Subcutaneous abdominal adipose tissue (tissue), 5 donors: ENCODE measurements around the gene SECISBP2.
"Not testable (repeated sequence)": the region's sequence is repeated elsewhere in the genome, so short reads cannot be mapped to it uniquely, and the experiment has no call there.

Experiments
- H3K27ac ChIP-seq: one replicate; pipeline ENCODE4 v1.7.0; 2013; ENCODE audit warnings: low read depth, mild to moderate bottlenecking, inconsistent platforms, low read length, moderate library complexity
- H3K27me3 ChIP-seq, 5 donors: one replicate each; pipeline ENCODE4 v1.7.0; 2013; ENCODE audit warnings: low read length in 5 of 5, inconsistent platforms in 1 of 5; ENCODE audit not compliant: control insufficient read depth in 5 of 5, insufficient read depth in 4 of 5
- H3K36me3 ChIP-seq, 5 donors: one replicate each; pipeline ENCODE4 v1.7.0; 2013; ENCODE audit warnings: low read length in 5 of 5; ENCODE audit not compliant: control insufficient read depth in 5 of 5, insufficient read depth in 5 of 5
- H3K4me1 ChIP-seq, 5 donors: one replicate each; pipeline ENCODE4 v1.7.0; 2013; ENCODE audit warnings: low read length in 5 of 5, mild to moderate bottlenecking in 3 of 5, moderate library complexity in 1 of 5; ENCODE audit not compliant: control insufficient read depth in 5 of 5, insufficient read depth in 5 of 5
- H3K4me3 ChIP-seq, 5 donors: one replicate each; pipeline ENCODE4 v1.7.0; 2013; ENCODE audit warnings: low read length in 5 of 5, low read depth in 1 of 5
- H3K9ac ChIP-seq, 5 donors: one replicate each; pipeline ENCODE4 v1.7.0; 2013; ENCODE audit warnings: low read length in 5 of 5, mild to moderate bottlenecking in 4 of 5, moderate library complexity in 3 of 5
- H3K9me3 ChIP-seq, 5 donors: one replicate each; pipeline ENCODE4 v1.7.0; 2013; ENCODE audit warnings: low read length in 5 of 5; ENCODE audit not compliant: control insufficient read depth in 5 of 5
- donor health status: healthy.
- donor health status: healthy.
- donor health status: healthy.
- donor health status: healthy.
- donor health status: healthy.

The SECISBP2 gene

GRCh38 chr9:89368978-89369377, 50.7 kb downstream of the SECISBP2 start:
- Histone ChIP-seq H3K4me3 (no peak overlapping the region), H3K27me3 (peaks cover 0 to 4% (median 0%) of the 10 kb centered on the region in 5 donors), H3K27ac (no peak overlapping the region), H3K9me3 (no peaks in the 10 kb centered on the region), H3K4me1 (peaks cover 0 to 6% (median 0%) of the 10 kb centered on the region in 5 donors), H3K9ac (no peak overlapping the region), H3K36me3 (no peaks in the 10 kb centered on the region)

GRCh38 chr9:89370593-89370992, 52.3 kb downstream of the SECISBP2 start:
- Histone ChIP-seq H3K4me1 (peaks cover 0 to 13% (median 6%) of the 10 kb centered on the region in 5 donors), H3K4me3 (no peak overlapping the region), H3K27ac (no peak overlapping the region), H3K27me3 (peaks cover 0 to 4% (median 0%) of the 10 kb centered on the region in 5 donors), H3K9ac (no peak overlapping the region), H3K36me3 (no peaks in the 10 kb centered on the region), H3K9me3 (no peaks in the 10 kb centered on the region)

GRCh38 chr9:89371791-89372190, 53.5 kb downstream of the SECISBP2 start:
- H3K36me3 ChIP-seq, H3K27me3 ChIP-seq, H3K4me3 ChIP-seq, H3K27ac ChIP-seq, H3K9ac ChIP-seq, H3K9me3 ChIP-seq: not testable (repeated sequence)
- H3K4me1 ChIP-seq = peaks cover 0 to 15% (median 10%) of the 10 kb centered on the region in 5 donors

GRCh38 chr9:89372230-89372816, 54.0 kb downstream of the SECISBP2 start:
- H3K27ac ChIP-seq = no peak overlapping the region
- no peak overlapping the region for H3K9ac ChIP-seq
- H3K9me3 ChIP-seq = no peaks in the 10 kb centered on the region

GRCh38 chr9:89372979-89373378, 54.7 kb downstream of the SECISBP2 start:
- Histone ChIP-seq H3K9me3 (no peaks in the 10 kb centered on the region), H3K9ac (no peak overlapping the region), H3K27me3 (peaks cover 0 to 4% (median 0%) of the 10 kb centered on the region in 5 donors), H3K4me3 (no peak overlapping the region), H3K4me1 (peaks cover 0 to 11% (median 9%) of the 10 kb centered on the region in 5 donors), H3K27ac (no peak overlapping the region), H3K36me3 (peaks cover 0 to 4% (median 0%) of the 10 kb centered on the region in 5 donors)

More at GRCh38 chr9:89372230-89372816, 54.0 kb downstream of the SECISBP2 start:
- Histone ChIP-seq H3K4me1 (peaks cover 0 to 15% (median 10%) of the 10 kb centered on the region in 5 donors), H3K27me3 (peaks cover 0 to 4% (median 0%) of the 10 kb centered on the region in 5 donors), H3K4me3 (no peak overlapping the region), H3K36me3 (peaks cover 0 to under 1% (median 0%) of the 10 kb centered on the region in 5 donors)

GRCh38 chr9:89374176-89374575, 55.9 kb downstream of the SECISBP2 start:
- H3K27ac ChIP-seq = no peak overlapping the region
- H3K36me3 ChIP-seq = peaks cover 0 to 8% (median 0%) of the 10 kb centered on the region in 5 donors
- peaks cover 0 to 11% (median 9%) of the 10 kb centered on the region in 5 donors for H3K4me1 ChIP-seq
- H3K27me3 ChIP-seq = peaks cover 0 to 4% (median 0%) of the 10 kb centered on the region in 5 donors
- no peaks in the 10 kb centered on the region for H3K9me3 ChIP-seq
- no peak overlapping the region for H3K4me3 ChIP-seq
- H3K9ac ChIP-seq = no peak overlapping the region

- Histone ChIP-seq H3K27ac (no peak overlapping the region), H3K27me3 (peaks cover 0 to 4% (median 0%) of the 10 kb centered on the region in 5 donors)
Measured at GRCh38 chr9:89375191-89375760, 57.0 kb downstream of the SECISBP2 start.

GRCh38 chr9:89376286-89376685, 58.0 kb downstream of the SECISBP2 start:
- Histone ChIP-seq H3K9ac (no peak overlapping the region), H3K9me3 (no peaks in the 10 kb centered on the region), H3K27ac (no peak overlapping the region), H3K36me3 (peaks cover 0 to 12% (median 0%) of the 10 kb centered on the region in 5 donors), H3K4me1 (peaks cover 0 to 14% (median 11%) of the 10 kb centered on the region in 5 donors), H3K4me3 (no peak overlapping the region), H3K27me3 (no peaks in the 10 kb centered on the region)

More at GRCh38 chr9:89375191-89375760, 57.0 kb downstream of the SECISBP2 start:
- H3K4me1 ChIP-seq = peaks cover 0 to 14% (median 11%) of the 10 kb centered on the region in 5 donors
- H3K9ac ChIP-seq = peak overlapping the region in 1 of 5 donors; percentile 37
- no peak overlapping the region for H3K4me3 ChIP-seq
- peaks cover 0 to 11% (median 0%) of the 10 kb centered on the region in 5 donors for H3K36me3 ChIP-seq
- H3K9me3 ChIP-seq = no peaks in the 10 kb centered on the region

- peaks cover 0 to 13% (median 0%) of the 10 kb centered on the region in 5 donors for H3K36me3 ChIP-seq
- H3K27me3 ChIP-seq = no peaks in the 10 kb centered on the region
- H3K9me3 ChIP-seq = no peaks in the 10 kb centered on the region
- no peak overlapping the region for H3K27ac ChIP-seq
- peaks cover 0 to 14% (median 11%) of the 10 kb centered on the region in 5 donors for H3K4me1 ChIP-seq
- no peak overlapping the region for H3K9ac ChIP-seq
- no peak overlapping the region for H3K4me3 ChIP-seq
Measured at GRCh38 chr9:89376741-89377351, 58.5 kb downstream of the SECISBP2 start.

- Histone ChIP-seq H3K27me3 (no peaks in the 10 kb centered on the region), H3K9me3 (no peaks in the 10 kb centered on the region), H3K36me3 (peaks cover 0 to 13% (median 0%) of the 10 kb centered on the region in 5 donors), H3K27ac (no peak overlapping the region), H3K4me1 (peaks cover 0 to 14% (median 11%) of the 10 kb centered on the region in 5 donors), H3K9ac (no peak overlapping the region), H3K4me3 (no peak overlapping the region)
Measured at GRCh38 chr9:89377411-89377810, 59.1 kb downstream of the SECISBP2 start.
